ENCODE measurements around the gene RIMBP2.

RIMBP2 gene

DNA sequence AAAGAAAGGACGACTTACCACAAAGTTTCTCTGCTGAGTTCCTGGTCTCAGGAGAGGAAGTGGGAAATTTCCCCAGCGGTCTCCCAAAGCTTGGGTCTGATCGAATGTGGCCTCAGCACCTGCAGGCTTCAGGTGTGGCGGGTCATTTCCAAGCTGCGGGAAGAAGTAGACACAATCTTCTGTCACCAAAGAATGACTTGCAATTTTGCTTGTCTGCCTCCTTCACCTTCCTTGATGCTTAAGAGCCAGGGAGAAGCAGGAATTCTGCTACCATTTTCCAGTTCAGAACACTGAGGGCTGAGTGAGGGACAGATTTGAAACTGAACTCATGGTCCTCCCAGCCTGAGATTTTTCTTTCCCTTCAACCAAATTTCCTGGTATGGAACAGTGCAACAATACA is 87.8 kb downstream of the RIMBP2 start:
- DNase-seq (ENCODE audit: low read depth) = no peak
- no peak overlapping the region for H3K4me3 ChIP-seq (ENCODE audit: control insufficient read depth, low read depth, low read length)
- TF ChIP-seq, protein P1, sequence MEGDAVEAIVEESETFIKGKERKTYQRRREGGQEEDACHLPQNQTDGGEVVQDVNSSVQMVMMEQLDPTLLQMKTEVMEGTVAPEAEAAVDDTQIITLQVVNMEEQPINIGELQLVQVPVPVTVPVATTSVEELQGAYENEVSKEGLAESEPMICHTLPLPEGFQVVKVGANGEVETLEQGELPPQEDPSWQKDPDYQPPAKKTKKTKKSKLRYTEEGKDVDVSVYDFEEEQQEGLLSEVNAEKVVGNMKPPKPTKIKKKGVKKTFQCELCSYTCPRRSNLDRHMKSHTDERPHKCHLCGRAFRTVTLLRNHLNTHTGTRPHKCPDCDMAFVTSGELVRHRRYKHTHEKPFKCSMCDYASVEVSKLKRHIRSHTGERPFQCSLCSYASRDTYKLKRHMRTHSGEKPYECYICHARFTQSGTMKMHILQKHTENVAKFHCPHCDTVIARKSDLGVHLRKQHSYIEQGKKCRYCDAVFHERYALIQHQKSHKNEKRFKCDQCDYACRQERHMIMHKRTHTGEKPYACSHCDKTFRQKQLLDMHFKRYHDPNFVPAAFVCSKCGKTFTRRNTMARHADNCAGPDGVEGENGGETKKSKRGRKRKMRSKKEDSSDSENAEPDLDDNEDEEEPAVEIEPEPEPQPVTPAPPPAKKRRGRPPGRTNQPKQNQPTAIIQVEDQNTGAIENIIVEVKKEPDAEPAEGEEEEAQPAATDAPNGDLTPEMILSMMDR (IDR thresholded peaks at IDR 0.05; ENCODE audit: control insufficient read depth, insufficient read depth, low read depth, low read length, missing control alignments) = no peak

DNA sequence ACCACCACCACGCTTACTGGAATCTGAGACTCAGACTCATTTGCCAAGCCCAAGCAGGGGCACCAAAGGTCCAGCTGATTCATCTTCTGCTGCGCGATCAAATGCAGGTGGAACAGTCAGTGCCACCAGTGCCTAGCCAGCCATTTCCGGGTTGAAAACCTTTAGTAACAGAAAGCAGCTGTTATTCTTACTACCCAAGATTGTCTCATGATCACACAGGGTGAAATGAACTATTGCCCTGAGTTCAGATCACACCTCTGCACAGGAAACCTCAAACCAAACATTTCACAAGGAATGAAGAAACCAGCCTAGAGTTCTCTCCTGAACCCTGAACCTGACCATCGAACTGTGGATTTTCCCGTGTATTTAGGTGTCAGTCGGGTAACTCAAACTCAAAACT is 88.9 kb downstream of the RIMBP2 start:
- no peak overlapping the region for H3K4me3 ChIP-seq (ENCODE audit: control insufficient read depth, low read depth, low read length)
- TF ChIP-seq, protein P1 (IDR thresholded peaks at IDR 0.05; ENCODE audit: control insufficient read depth, insufficient read depth, low read depth, low read length, missing control alignments) = no peak
- DNase-seq (ENCODE audit: low read depth) = no peak

DNA sequence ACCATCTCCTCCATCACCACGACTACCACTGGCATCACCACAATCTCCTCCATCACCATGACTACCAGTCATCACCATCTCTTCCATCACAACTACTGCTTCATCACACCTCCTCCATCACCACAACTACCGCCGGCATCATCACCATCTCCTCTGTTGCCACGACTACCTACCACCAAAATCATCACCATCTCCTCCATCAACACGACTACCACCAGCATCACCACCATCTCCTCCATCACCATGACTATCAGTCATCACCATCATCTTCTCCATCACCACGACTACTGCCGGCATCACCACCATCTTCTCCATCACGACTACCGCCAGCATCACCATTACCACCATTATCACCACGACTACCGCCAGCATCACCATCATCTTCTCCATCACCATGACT is 89.5 kb downstream of the RIMBP2 start:
- no peak overlapping the region for H3K4me3 ChIP-seq (ENCODE audit: control insufficient read depth, low read depth, low read length)
- TF ChIP-seq, protein P1 (IDR thresholded peaks at IDR 0.05; ENCODE audit: control insufficient read depth, insufficient read depth, low read depth, low read length, missing control alignments) = no peak
- DNase-seq (ENCODE audit: low read depth) = no peak

DNA sequence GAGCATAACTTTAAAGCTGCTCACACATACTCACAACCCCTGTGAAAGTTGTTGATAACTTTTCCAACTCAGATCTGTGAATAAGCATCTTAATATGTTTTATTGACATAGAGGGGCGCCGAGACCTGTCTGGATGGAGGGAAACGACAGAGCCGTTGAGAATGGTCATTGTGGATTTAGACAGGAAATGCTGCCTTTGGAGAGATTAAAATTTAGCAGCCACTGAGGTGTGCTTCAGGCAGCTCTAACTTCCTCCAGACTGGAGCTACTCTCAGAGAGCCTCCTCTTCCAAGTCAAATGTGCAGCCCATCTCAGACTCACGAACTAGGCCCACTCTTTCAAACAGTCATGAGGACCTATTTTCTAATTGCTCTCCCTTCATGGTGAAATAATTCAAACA is 90.9 kb downstream of the RIMBP2 start:
- TF ChIP-seq, protein P1 (IDR thresholded peaks at IDR 0.05; ENCODE audit: control insufficient read depth, insufficient read depth, low read depth, low read length, missing control alignments) = no peak
- no peak for DNase-seq (ENCODE audit: low read depth)
- H3K4me3 ChIP-seq (ENCODE audit: control insufficient read depth, low read depth, low read length) = no peak overlapping the region

DNA sequence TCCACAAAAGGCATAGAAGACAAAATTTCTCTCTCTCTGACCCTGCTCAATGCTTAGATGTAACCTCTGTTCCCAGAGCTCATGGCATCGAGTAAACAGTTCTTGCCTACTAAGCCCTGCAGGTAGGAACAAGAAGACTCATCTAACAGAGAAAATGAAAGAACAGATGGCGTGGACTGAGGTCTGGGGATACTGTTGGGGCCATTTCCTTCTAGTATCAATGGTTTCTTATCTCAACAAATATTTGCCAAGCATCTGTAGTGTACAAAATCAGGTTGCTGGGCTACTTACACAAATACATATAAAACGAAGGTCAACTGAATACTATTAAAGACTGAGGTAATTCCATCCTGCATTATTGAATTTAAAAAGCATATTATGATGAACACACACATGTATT is 93.3 kb downstream of the RIMBP2 start:
- H3K4me3 ChIP-seq (ENCODE audit: control insufficient read depth, low read depth, low read length) = no peak overlapping the region
- no peak for DNase-seq (ENCODE audit: low read depth)
- TF ChIP-seq, protein P1 (IDR thresholded peaks at IDR 0.05; ENCODE audit: control insufficient read depth, insufficient read depth, low read depth, low read length, missing control alignments) = no peak

DNA sequence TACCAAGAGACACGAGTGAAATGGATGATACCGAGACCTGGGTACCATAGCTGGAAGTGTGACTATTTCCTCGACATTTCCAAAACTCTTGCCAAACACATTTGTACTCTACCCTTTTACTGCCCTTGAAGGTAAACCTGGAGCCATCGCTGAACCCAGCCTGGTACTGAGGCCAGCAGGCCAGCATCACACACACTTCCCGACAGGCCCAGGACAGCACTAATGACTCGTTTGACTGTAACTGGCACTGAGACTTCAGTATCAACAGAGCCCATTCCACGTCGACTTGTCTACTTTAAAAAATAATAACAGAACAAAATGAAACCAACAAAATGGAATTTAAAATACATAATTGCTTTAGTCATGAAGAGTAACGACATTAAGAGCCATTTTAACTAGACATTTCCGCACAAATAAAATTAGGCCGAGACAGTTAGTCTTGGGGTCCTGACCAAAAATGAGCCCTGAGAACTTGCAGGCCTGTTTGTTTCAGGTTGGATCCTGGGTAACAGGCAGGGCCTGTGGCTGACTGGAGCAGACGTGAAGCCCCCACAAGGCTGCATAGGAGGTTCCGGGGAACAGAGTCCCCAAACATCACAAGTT is 94.3 kb downstream of the RIMBP2 start:
- no peak overlapping the region for H3K4me3 ChIP-seq (ENCODE audit: control insufficient read depth, low read depth, low read length)
- no peak for DNase-seq (ENCODE audit: low read depth)
- TF ChIP-seq, protein P1 (IDR thresholded peaks at IDR 0.05; ENCODE audit: control insufficient read depth, insufficient read depth, low read depth, low read length, missing control alignments) = no peak

DNA sequence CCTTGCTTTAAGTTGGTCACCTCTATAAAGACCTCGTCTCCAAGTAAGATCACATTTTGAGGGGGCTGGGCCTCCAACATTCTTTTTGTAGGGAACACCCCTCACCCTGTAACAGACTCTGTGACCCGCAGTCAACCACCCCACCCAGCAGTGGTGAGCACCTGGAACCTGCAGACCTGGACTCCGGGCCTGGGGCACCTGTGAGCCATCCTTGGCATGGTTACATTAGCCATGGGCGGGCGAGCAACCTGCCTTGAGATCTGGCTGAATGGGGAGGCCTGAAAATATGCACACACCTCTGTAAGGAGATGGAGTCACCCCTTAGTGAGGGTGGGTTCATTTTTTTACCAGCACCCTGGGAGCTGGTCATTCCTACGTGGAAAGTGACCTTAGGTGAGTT is 95.3 kb downstream of the RIMBP2 start:
- H3K4me3 ChIP-seq (ENCODE audit: control insufficient read depth, low read depth, low read length) = no peak overlapping the region
- TF ChIP-seq, protein P1 (IDR thresholded peaks at IDR 0.05; ENCODE audit: control insufficient read depth, insufficient read depth, low read depth, low read length, missing control alignments) = no peak
- DNase-seq (ENCODE audit: low read depth) = no peak

Data from AG09309 (cell line).